C4-2B (cell line): ENCODE data around the gene SRM.
"Not testable (repeated sequence)": the region's sequence is repeated elsewhere in the genome, so short reads cannot be mapped to it uniquely, and the experiment has no call there.

Source experiments
- H3K27ac ChIP-seq: fragments of 450-650 bp; 2 replicates; pipeline ENCODE4 v1.5.1; 2017
- CTCF ChIP-seq: fragments of 450-650 bp; conservative IDR thresholded peaks from 2 replicates; pipeline ENCODE4 v1.5.1; 2017; ENCODE audit warnings: mild to moderate bottlenecking
- ZFX ChIP-seq: fragments of 450-650 bp; IDR thresholded peaks from 2 replicates; pipeline ENCODE4 v1.6.1; 2017

SRM gene

GRCh38 chr1:11055676-11056075 lies 4.1 kb downstream of the SRM start:
- no peak overlapping the region for H3K27ac ChIP-seq
- TF ChIP-seq CTCF (no peak), ZFX (no peak)

GRCh38 chr1:11054666-11055065 lies 5.2 kb downstream of the SRM start:
- TF ChIP-seq CTCF (no peak), ZFX (no peak)
- no peak overlapping the region for H3K27ac ChIP-seq

GRCh38 chr1:11054181-11054580 lies 5.6 kb downstream of the SRM start:
- no peak for TF ChIP-seq ZFX
- no peak for TF ChIP-seq CTCF
- no peak overlapping the region for H3K27ac ChIP-seq

GRCh38 chr1:11053758-11054137 lies 6.1 kb downstream of the SRM start:
- no peak for TF ChIP-seq CTCF
- no peak for TF ChIP-seq ZFX

GRCh38 chr1:11052839-11053757 lies 6.7 kb downstream of the SRM start:
- no peak overlapping the region for H3K27ac ChIP-seq
- TF ChIP-seq ZFX = no peak
- TF ChIP-seq CTCF = no peak

More at GRCh38 chr1:11053758-11054137, 6.1 kb downstream of the SRM start:
- no peak overlapping the region for H3K27ac ChIP-seq

DNA sequence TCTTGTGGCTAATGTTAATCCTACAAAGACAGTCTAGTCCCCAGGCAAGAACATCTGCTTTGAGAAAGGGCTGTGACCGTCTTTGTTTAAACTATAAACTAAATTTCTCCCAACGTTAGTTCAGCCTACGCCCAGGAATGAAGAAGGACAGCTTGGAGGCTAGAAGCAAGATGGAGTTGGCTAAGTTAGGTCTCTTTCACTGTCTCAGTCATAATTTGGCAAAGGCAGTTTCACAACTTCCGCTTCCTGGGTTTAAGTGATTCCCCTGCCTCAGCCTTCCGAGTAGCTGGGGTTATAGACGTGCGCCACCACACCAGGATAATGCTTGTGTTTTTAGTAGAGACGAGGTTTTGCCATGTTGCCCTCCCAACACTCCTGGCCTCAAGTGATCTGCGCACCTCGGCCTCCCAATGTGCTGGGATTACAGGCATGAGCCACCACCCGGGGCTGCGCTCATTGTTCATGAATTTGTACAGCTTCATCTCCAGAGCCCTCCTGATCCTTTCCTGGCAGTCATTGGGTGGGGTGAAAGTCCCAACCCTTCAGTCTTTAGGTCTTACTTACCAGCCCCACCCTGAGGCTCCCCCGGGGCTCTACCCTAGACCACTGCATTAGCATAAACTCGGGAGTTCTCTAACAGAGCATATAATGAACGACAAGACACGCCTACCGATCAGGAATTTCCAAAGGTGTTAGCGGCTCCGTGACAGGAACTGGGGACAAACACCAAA lies 7.9 kb downstream of the SRM start:
- H3K27ac ChIP-seq = no peak overlapping the region
- TF ChIP-seq CTCF (no peak), ZFX (no peak)

DNA sequence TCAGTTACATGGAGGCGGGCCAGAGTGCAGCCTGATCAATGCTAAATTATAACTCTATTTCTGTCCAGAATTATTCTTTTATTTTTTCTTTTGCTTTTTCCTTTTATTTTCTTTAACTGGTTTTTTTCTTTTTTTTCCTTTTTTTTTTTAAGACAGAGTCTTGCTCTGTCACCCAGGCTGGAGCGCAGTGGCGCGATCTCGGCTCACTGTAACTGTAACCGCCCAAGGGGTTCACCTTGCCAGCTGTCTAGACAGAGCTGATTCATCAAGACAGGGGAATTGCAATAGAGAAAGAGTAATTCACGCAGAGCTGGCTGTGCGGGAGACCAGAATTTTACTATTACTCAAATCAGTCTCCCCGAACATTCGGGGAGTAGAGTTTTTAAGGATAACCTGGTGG lies 8.7 kb downstream of the SRM start:
- H3K27ac ChIP-seq = not testable (repeated sequence)
